GM12891 (cell line): ENCODE results near the gene ECI1.

Experiments
- PAX5 ChIP-seq: IDR thresholded peaks from 2 replicates; pipeline ENCODE4 v1.6.1; 2011; ENCODE audit warnings: low read length, moderate library complexity, mild to moderate bottlenecking; ENCODE audit not compliant: insufficient read depth, severe bottlenecking
- POLR2A ChIP-seq: IDR thresholded peaks from 2 replicates; pipeline ENCODE4 v1.6.1; 2011; ENCODE audit warnings: low read depth, low read length, control low read depth
- POLR2AphosphoS5 ChIP-seq: IDR thresholded peaks from 2 replicates; pipeline ENCODE4 v1.6.1; 2011; ENCODE audit warnings: low read depth, low read length, control low read depth
- POU2F2 ChIP-seq: IDR thresholded peaks from 2 replicates; pipeline ENCODE4 v1.6.1; 2011; ENCODE audit warnings: low read depth, mild to moderate bottlenecking, control low read depth, low read length, moderate library complexity
- SPI1 ChIP-seq: IDR thresholded peaks from 2 replicates; pipeline ENCODE4 v1.6.1; 2011; ENCODE audit warnings: low read depth, low read length, control low read depth
- TAF1 ChIP-seq: IDR thresholded peaks from 2 replicates; pipeline ENCODE4 v1.6.1; 2011; ENCODE audit warnings: low read depth, low read length, control low read depth

DNA sequence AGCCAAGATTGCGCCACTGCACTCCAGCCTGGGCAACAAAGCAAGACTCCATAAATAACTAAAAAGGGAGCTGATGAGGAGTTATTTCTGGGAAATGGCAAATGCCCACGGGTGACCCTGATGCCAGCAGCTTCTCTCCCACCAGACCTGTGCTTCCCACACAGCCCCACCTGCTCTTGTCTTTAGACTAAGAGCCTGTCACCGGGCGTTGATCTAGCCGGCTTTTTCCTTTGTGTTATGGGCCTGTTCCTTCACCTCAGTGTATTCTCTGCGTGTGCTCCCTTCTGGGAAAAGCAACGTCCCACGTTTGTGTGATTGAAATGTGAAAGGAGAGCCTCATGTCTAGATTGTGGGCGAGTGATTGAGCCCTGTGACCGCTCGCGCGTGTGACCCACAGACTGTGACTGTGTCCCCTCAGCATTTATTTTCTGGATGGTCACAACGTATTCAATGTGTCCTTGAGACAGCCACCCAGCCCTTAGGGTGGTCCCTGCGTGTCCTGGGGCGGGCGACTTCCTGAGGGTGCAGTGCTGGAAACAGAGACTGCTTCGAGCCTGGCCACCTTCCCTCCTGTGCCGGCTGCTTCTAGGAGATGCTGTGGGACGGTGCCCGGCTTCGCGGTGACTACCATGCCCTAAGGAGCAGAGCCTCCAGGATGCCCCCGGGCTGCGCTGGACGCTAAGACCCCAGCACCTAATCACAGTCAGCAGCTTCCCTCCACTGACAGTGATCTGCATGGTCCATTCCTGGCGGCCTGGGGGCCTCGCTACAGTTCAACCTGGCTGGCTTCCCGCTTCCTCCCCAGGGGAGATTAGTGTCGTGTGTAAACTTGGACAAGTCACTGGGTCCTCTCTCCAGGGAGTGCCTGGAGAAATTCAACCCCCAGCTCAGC, 24.3 kb upstream of the ECI1 start:
- TF ChIP-seq POLR2A = no peak
- TF ChIP-seq TAF1 = no peak
- no peak for TF ChIP-seq POLR2AphosphoS5
- TF ChIP-seq SPI1 = no peak
- TF ChIP-seq POU2F2 = no peak
- no peak for TF ChIP-seq PAX5
